PC-3 (cell line): Measurements from ENCODE around the gene CNTNAP2.

ENCODE experiments used
- EZH2 ChIP-seq: fragments of 300-600 bp; sonication (generic); IDR thresholded peaks from one replicate; pipeline ENCODE4 v1.6.1; 2017; ENCODE audit warnings: antibody characterized with exemption, mild to moderate bottlenecking, low read length; ENCODE audit not compliant: unreplicated experiment
- EZH2phosphoT487 ChIP-seq: fragments of 300-600 bp; sonication (generic); IDR thresholded peaks from 2 replicates; pipeline ENCODE4 v1.6.1; 2018; ENCODE audit warnings: mild to moderate bottlenecking, antibody characterized with exemption, low read length, borderline replicate concordance
- TF ChIP-seq, protein P1 (sequence below): fragments of 300-600 bp; sonication (generic); conservative IDR thresholded peaks from 2 replicates; pipeline ENCODE4 v1.5.1; 2017; ENCODE audit warnings: antibody characterized with exemption, low read depth, mild to moderate bottlenecking, low read length

- TF ChIP-seq EZH2phosphoT487 (no peak), EZH2 (no peak)
- TF ChIP-seq, protein P1, sequence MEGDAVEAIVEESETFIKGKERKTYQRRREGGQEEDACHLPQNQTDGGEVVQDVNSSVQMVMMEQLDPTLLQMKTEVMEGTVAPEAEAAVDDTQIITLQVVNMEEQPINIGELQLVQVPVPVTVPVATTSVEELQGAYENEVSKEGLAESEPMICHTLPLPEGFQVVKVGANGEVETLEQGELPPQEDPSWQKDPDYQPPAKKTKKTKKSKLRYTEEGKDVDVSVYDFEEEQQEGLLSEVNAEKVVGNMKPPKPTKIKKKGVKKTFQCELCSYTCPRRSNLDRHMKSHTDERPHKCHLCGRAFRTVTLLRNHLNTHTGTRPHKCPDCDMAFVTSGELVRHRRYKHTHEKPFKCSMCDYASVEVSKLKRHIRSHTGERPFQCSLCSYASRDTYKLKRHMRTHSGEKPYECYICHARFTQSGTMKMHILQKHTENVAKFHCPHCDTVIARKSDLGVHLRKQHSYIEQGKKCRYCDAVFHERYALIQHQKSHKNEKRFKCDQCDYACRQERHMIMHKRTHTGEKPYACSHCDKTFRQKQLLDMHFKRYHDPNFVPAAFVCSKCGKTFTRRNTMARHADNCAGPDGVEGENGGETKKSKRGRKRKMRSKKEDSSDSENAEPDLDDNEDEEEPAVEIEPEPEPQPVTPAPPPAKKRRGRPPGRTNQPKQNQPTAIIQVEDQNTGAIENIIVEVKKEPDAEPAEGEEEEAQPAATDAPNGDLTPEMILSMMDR, result no peak
Measured at GRCh38 chr7:148436135-148436534, 2319.5 kb downstream of the CNTNAP2 start.
